Mesenchymal stem cell (in vitro differentiated cells and primary cell): Measurements from ENCODE around the gene HBS1L.

ENCODE experiments used
- DNase-seq: peaks from one replicate; pipeline ENCODE4 v3.0.0-alpha.2; 2013
- H2AFZ ChIP-seq: one replicate; pipeline ENCODE4 v1.6.1; 2013; ENCODE audit warnings: low read depth, mild to moderate bottlenecking, control low read depth, inconsistent platforms, low read length, moderate library complexity
- H2AK5ac ChIP-seq: 2 replicates; pipeline ENCODE4 v1.6.1; 2013; ENCODE audit warnings: low read length, moderate library complexity, mild to moderate bottlenecking, inconsistent platforms; ENCODE audit not compliant: severe bottlenecking
- H2BK120ac ChIP-seq: one replicate; pipeline ENCODE4 v1.6.1; 2013; ENCODE audit warnings: low read depth, mild to moderate bottlenecking, inconsistent platforms, low read length, moderate library complexity
- H2BK12ac ChIP-seq, 2 experiments: one replicate each; pipeline ENCODE4 v1.6.1; 2013; ENCODE audit warnings: inconsistent platforms in 2 of 2, low read length in 2 of 2, mild to moderate bottlenecking in 2 of 2, moderate library complexity in 2 of 2, control low read depth in 1 of 2
- H2BK15ac ChIP-seq: one replicate; pipeline ENCODE4 v1.6.1; 2013; ENCODE audit warnings: mild to moderate bottlenecking, low read depth, inconsistent platforms; ENCODE audit not compliant: poor library complexity, severe bottlenecking
- H2BK5ac ChIP-seq: 2 replicates; pipeline ENCODE4 v1.6.1; 2013; ENCODE audit warnings: low read depth, mild to moderate bottlenecking, low read length, control low read depth, inconsistent platforms; ENCODE audit not compliant: poor library complexity, severe bottlenecking
- H3K14ac ChIP-seq, 2 experiments: one replicate each; pipeline ENCODE4 v1.6.1; 2013; ENCODE audit warnings: inconsistent platforms in 2 of 2, low read length in 2 of 2, control low read depth in 1 of 2, mild to moderate bottlenecking in 1 of 2, moderate library complexity in 1 of 2
- H3K18ac ChIP-seq, 2 experiments: one replicate each; pipeline ENCODE4 v1.6.1; 2013; ENCODE audit warnings: inconsistent platforms in 2 of 2, low read length in 2 of 2, control low read depth in 1 of 2, low read depth in 1 of 2, mild to moderate bottlenecking in 1 of 2
- H3K23ac ChIP-seq, 2 experiments: one replicate each; pipeline ENCODE4 v1.6.1; 2013; ENCODE audit warnings: inconsistent platforms in 2 of 2, low read length in 2 of 2, mild to moderate bottlenecking in 2 of 2, moderate library complexity in 2 of 2, control low read depth in 1 of 2
- H3K27ac ChIP-seq: 2 replicates; pipeline ENCODE4 v1.5.1; 2013; ENCODE audit warnings: mild to moderate bottlenecking, moderate library complexity, low read length, control low read depth, inconsistent platforms; ENCODE audit not compliant: poor library complexity, severe bottlenecking
- H3K27me3 ChIP-seq, 2 experiments: 2 replicates each; pipeline versions ENCODE4 v1.6.1 to v1.7.0; 2013; ENCODE audit warnings: low read length in 2 of 2, mild to moderate bottlenecking in 2 of 2, moderate library complexity in 2 of 2, control low read depth in 1 of 2, inconsistent platforms in 1 of 2; ENCODE audit not compliant: control insufficient read depth in 1 of 2, insufficient read depth in 1 of 2
- H3K36me3 ChIP-seq, 2 experiments: 2 replicates each; pipeline versions ENCODE4 v1.6.1 to v1.7.0; 2013; ENCODE audit warnings: low read length in 2 of 2, control low read depth in 1 of 2, inconsistent platforms in 1 of 2, low read depth in 1 of 2, mild to moderate bottlenecking in 1 of 2; ENCODE audit not compliant: insufficient read depth in 2 of 2, control insufficient read depth in 1 of 2
- H3K4ac ChIP-seq, 2 experiments: one replicate each; pipeline ENCODE4 v1.6.1; 2013; ENCODE audit warnings: inconsistent platforms in 2 of 2, low read length in 2 of 2, mild to moderate bottlenecking in 2 of 2, moderate library complexity in 2 of 2, control low read depth in 1 of 2, low read depth in 1 of 2
- H3K4me1 ChIP-seq: 2 replicates; pipeline ENCODE4 v1.6.1; 2013; ENCODE audit warnings: low read depth, low read length, control low read depth; ENCODE audit not compliant: control insufficient read depth, insufficient read depth
- H3K4me2 ChIP-seq: 2 replicates; pipeline ENCODE4 v1.6.1; 2013; ENCODE audit warnings: low read length, mild to moderate bottlenecking, inconsistent platforms; ENCODE audit not compliant: poor library complexity, severe bottlenecking
- H3K4me3 ChIP-seq, 2 experiments: 2 replicates each; pipeline versions ENCODE4 v1.5.1 to v1.7.0; 2013; ENCODE audit warnings: low read length in 2 of 2, mild to moderate bottlenecking in 2 of 2, control low read depth in 1 of 2, low read depth in 1 of 2; ENCODE audit not compliant: insufficient read depth in 1 of 2
- H3K79me1 ChIP-seq: replicated peaks from 2 replicates; pipeline ENCODE4 v1.6.1; 2013; ENCODE audit warnings: mild to moderate bottlenecking, control low read depth, low read length, inconsistent platforms; ENCODE audit not compliant: poor library complexity, severe bottlenecking
- H3K9ac ChIP-seq: 2 replicates; pipeline ENCODE4 v1.7.0; 2013; ENCODE audit warnings: mild to moderate bottlenecking, low read length, moderate library complexity
- H3K9me3 ChIP-seq: 2 replicates; pipeline ENCODE4 v1.7.0; 2013; ENCODE audit warnings: mild to moderate bottlenecking, low read length; ENCODE audit not compliant: control insufficient read depth
- H4K8ac ChIP-seq: one replicate; pipeline ENCODE4 v1.6.1; 2013; ENCODE audit warnings: inconsistent platforms, mild to moderate bottlenecking, low read length, moderate library complexity
- H4K91ac ChIP-seq: one replicate; pipeline ENCODE4 v1.6.1; 2013; ENCODE audit warnings: mild to moderate bottlenecking, low read length, inconsistent platforms
- WGBS: methylation state at CpG from one replicate; pipeline ENCODE4 v1.1.7; 2013; ENCODE audit warnings: mixed read lengths; 5-methylcytosine and 5-hydroxymethylcytosine counted together

The HBS1L gene

DNA sequence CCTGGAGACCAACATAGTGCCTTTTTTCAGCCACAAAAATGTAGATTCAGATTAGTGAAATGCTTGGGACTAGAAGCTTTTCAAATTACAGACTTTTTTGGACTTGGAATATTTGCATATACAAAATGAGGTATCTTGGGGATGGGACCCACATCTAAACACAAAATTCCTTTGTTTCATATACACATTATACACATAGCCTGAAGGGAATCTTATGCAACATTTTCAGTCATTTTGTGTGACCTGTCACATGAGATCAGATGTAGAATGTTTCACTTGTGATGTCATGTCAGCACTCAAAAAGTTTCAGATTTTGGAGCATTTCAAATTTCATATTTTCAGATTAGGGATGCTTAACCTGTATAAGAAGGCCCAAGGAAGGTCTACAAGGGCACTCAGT lies 60.2 kb downstream of the HBS1L start:
- H3K4me2 ChIP-seq, result no peak overlapping the region
- H3K4me1 ChIP-seq, result no peaks in the 10 kb centered on the region
- H3K4ac ChIP-seq, result no peak overlapping the region
- H2BK15ac ChIP-seq, result no peak overlapping the region
- no peak overlapping the region for H2BK120ac ChIP-seq
- no peak overlapping the region for H4K91ac ChIP-seq
- no peak overlapping the region for H3K18ac ChIP-seq
- H3K23ac ChIP-seq, result no peak overlapping the region
- H3K79me1 ChIP-seq, result peaks cover 11% of the 10 kb centered on the region
- no peak overlapping the region for H2BK12ac ChIP-seq
- no peaks in the 10 kb centered on the region for H3K27me3 ChIP-seq
- DNase-seq, result no peak
- no peak overlapping the region for H4K8ac ChIP-seq
- no peak overlapping the region for H3K27ac ChIP-seq
- no peak overlapping the region for H2AK5ac ChIP-seq
- H2AFZ ChIP-seq, result no peak overlapping the region
- no peak overlapping the region for H3K14ac ChIP-seq
- H3K9ac ChIP-seq, result no peak overlapping the region
- H3K36me3 ChIP-seq, result peaks cover 4 to 69% of the 10 kb centered on the region in 2 experiments
- no peak overlapping the region for H2BK5ac ChIP-seq
- no peak overlapping the region for H3K4me3 ChIP-seq
- no peaks in the 10 kb centered on the region for H3K9me3 ChIP-seq

DNA sequence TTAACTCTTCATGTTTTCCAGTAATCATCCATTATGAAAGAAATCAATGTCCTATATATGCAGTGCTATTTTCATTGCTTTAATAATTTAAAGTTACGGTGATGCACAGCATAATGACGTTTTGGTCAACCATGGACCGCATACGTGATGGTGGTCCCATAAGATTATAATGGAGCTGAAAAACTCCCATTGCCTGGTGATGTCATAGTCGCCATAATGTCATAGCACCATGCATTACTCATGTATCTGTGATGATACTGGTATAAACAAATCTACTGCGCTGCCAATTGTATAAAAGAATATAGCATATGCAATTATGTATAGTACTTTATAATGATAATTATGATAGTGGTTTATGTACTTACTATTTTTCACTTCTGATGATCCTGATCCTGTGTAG lies 62.5 kb downstream of the HBS1L start:
- no peak overlapping the region for H2AFZ ChIP-seq
- H3K4me1 ChIP-seq, result no peaks in the 10 kb centered on the region
- no peak overlapping the region for H4K8ac ChIP-seq
- H2BK5ac ChIP-seq, result no peak overlapping the region
- H3K4me2 ChIP-seq, result no peak overlapping the region
- no peak overlapping the region for H2BK120ac ChIP-seq
- 97% methylated on average over 4 of the region's 6 CpGs for WGBS
- no peak overlapping the region for H2BK12ac ChIP-seq
- H3K18ac ChIP-seq, result no peak overlapping the region
- DNase-seq, result no peak
- H3K36me3 ChIP-seq, result peaks cover 1 to 65% of the 10 kb centered on the region in 2 experiments
- no peak overlapping the region for H3K4ac ChIP-seq
- no peak overlapping the region for H3K27ac ChIP-seq
- no peaks in the 10 kb centered on the region for H3K27me3 ChIP-seq
- H3K9me3 ChIP-seq, result no peaks in the 10 kb centered on the region
- peaks cover 9% of the 10 kb centered on the region for H3K79me1 ChIP-seq
- no peak overlapping the region for H2AK5ac ChIP-seq
- no peak overlapping the region for H3K14ac ChIP-seq
- no peak overlapping the region for H3K9ac ChIP-seq
- H2BK15ac ChIP-seq, result no peak overlapping the region
- H3K4me3 ChIP-seq, result no peak overlapping the region
- H4K91ac ChIP-seq, result no peak overlapping the region
- H3K23ac ChIP-seq, result no peak overlapping the region

DNA sequence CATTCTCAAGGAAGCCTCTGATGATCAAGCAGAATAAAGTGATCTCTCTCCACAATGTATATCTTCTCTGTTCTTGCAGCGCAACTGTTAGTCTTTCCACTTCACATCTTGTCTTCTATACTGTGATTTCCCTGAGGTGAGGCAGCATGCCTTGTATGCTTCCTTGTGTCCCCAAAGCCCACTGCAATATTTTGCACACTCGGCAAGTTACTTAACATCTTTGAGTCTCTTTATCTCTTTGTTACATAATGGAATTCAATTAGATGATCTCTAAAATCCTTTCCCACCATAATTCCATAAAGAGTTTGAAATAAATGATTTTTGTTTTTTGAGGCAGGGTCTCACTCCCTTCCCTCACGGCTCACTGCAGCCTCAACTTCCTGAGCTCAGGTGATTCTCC lies 64.4 kb downstream of the HBS1L start:
- Histone ChIP-seq H3K14ac (no peak overlapping the region), H2BK5ac (no peak overlapping the region), H2BK12ac (no peak overlapping the region), H3K27ac (no peak overlapping the region), H4K91ac (no peak overlapping the region), H3K4me1 (no peaks in the 10 kb centered on the region), H2BK15ac (no peak overlapping the region), H3K79me1 (peaks cover 9% of the 10 kb centered on the region), H3K27me3 (no peaks in the 10 kb centered on the region), H3K4me3 (no peak overlapping the region), H3K23ac (no peak overlapping the region), H3K4ac (no peak overlapping the region), H3K4me2 (no peak overlapping the region), H2AK5ac (no peak overlapping the region), H3K9ac (no peak overlapping the region), H3K9me3 (no peaks in the 10 kb centered on the region), H3K18ac (no peak overlapping the region), H2AFZ (no peak overlapping the region), H4K8ac (no peak overlapping the region), H2BK120ac (no peak overlapping the region), H3K36me3 (peaks cover 0 to 68% of the 10 kb centered on the region in 2 experiments)
- no peak for DNase-seq
- WGBS, result 98% methylated on average over 2 of the region's 3 CpGs

- no peak overlapping the region for H2BK5ac ChIP-seq
- no peak overlapping the region for H3K14ac ChIP-seq
- no peaks in the 10 kb centered on the region for H3K9me3 ChIP-seq
- no peak overlapping the region for H3K4me3 ChIP-seq
- no peaks in the 10 kb centered on the region for H3K4me1 ChIP-seq
- H2BK12ac ChIP-seq, result no peak overlapping the region
- no peak overlapping the region for H2BK120ac ChIP-seq
- no peak overlapping the region for H4K8ac ChIP-seq
- no peak overlapping the region for H3K4ac ChIP-seq
- peak; percentile 54 for DNase-seq
- H3K27ac ChIP-seq, result no peak overlapping the region
- no peak overlapping the region for H3K4me2 ChIP-seq
- H3K18ac ChIP-seq, result no peak overlapping the region
- H2AFZ ChIP-seq, result no peak overlapping the region
- H3K79me1 ChIP-seq, result peaks cover 3% of the 10 kb centered on the region
- no peak overlapping the region for H3K23ac ChIP-seq
- no peak overlapping the region for H2AK5ac ChIP-seq
- no peak overlapping the region for H4K91ac ChIP-seq
- 0% methylated on average over 1 of the region's 1 CpG for WGBS
- no peak overlapping the region for H2BK15ac ChIP-seq
- no peak overlapping the region for H3K9ac ChIP-seq
- H3K36me3 ChIP-seq, result peaks cover 6 to 64% of the 10 kb centered on the region in 2 experiments
- no peaks in the 10 kb centered on the region for H3K27me3 ChIP-seq
These were observed 69.8 kb downstream of the HBS1L start for GRCh38 chr6:134984821-134985220.
